ENCODE data around the gene GPR173.

DNA sequence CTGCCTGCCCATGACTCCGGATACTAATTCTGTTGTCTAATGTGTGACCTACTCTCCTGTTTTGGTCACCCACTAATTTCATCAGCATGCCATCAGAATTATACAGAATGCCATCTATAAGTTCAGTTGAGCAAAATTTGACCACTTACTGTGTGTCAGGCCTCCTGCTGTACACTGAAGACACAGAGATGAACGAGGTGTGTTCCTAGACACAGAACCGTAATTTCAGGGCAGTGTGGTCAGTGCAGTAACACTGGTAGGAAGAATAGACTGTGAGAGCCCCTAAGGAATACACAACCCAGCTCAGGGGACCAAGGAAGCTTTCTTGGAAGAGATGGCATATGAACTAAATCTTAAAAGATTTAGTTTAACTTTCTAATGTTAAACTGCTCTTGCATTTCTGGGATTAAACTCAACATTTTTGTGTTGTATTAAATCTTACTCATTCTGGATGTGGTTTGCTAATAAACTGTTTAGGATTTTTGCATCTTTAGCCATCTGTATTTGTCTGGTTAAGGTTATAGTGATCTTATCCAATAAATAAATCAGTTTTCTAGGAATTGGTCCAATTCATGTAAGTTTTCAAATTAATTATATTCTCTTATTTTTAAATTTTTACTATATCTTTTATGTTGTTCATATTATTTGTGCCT is 79.6 kb downstream of the GPR173 start:
- TF ChIP-seq, protein P1, sequence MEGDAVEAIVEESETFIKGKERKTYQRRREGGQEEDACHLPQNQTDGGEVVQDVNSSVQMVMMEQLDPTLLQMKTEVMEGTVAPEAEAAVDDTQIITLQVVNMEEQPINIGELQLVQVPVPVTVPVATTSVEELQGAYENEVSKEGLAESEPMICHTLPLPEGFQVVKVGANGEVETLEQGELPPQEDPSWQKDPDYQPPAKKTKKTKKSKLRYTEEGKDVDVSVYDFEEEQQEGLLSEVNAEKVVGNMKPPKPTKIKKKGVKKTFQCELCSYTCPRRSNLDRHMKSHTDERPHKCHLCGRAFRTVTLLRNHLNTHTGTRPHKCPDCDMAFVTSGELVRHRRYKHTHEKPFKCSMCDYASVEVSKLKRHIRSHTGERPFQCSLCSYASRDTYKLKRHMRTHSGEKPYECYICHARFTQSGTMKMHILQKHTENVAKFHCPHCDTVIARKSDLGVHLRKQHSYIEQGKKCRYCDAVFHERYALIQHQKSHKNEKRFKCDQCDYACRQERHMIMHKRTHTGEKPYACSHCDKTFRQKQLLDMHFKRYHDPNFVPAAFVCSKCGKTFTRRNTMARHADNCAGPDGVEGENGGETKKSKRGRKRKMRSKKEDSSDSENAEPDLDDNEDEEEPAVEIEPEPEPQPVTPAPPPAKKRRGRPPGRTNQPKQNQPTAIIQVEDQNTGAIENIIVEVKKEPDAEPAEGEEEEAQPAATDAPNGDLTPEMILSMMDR (conservative IDR thresholded peaks at IDR 0.05; ENCODE audit: low read depth in 2 of 2): no peak
- no peak for TF ChIP-seq EZH2 (IDR thresholded peaks at IDR 0.05; ENCODE audit: low read depth, unreplicated experiment)
- no peak for TF ChIP-seq POLR2AphosphoS5 (IDR thresholded peaks at IDR 0.05; ENCODE audit: low read depth)
- no peak for TF ChIP-seq CREB1 (CRISPR knock-in tag; IDR thresholded peaks at IDR 0.05; ENCODE audit: low read depth)
- TF ChIP-seq, protein P2, sequence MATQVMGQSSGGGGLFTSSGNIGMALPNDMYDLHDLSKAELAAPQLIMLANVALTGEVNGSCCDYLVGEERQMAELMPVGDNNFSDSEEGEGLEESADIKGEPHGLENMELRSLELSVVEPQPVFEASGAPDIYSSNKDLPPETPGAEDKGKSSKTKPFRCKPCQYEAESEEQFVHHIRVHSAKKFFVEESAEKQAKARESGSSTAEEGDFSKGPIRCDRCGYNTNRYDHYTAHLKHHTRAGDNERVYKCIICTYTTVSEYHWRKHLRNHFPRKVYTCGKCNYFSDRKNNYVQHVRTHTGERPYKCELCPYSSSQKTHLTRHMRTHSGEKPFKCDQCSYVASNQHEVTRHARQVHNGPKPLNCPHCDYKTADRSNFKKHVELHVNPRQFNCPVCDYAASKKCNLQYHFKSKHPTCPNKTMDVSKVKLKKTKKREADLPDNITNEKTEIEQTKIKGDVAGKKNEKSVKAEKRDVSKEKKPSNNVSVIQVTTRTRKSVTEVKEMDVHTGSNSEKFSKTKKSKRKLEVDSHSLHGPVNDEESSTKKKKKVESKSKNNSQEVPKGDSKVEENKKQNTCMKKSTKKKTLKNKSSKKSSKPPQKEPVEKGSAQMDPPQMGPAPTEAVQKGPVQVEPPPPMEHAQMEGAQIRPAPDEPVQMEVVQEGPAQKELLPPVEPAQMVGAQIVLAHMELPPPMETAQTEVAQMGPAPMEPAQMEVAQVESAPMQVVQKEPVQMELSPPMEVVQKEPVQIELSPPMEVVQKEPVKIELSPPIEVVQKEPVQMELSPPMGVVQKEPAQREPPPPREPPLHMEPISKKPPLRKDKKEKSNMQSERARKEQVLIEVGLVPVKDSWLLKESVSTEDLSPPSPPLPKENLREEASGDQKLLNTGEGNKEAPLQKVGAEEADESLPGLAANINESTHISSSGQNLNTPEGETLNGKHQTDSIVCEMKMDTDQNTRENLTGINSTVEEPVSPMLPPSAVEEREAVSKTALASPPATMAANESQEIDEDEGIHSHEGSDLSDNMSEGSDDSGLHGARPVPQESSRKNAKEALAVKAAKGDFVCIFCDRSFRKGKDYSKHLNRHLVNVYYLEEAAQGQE (IDR thresholded peaks at IDR 0.05; ENCODE audit: unreplicated experiment): no peak
- TF ChIP-seq EZH2phosphoT487 (IDR thresholded peaks at IDR 0.05; ENCODE audit: unreplicated experiment): no peak
- TF ChIP-seq NANOG (IDR thresholded peaks at IDR 0.05; ENCODE audit: borderline replicate concordance): no peak
- no peak for TF ChIP-seq ZNF331 (CRISPR knock-in tag; IDR thresholded peaks at IDR 0.05; ENCODE audit: low read depth)
- TF ChIP-seq JUNB (IDR thresholded peaks at IDR 0.05; ENCODE audit: unreplicated experiment): no peak
- TF ChIP-seq, protein P3, sequence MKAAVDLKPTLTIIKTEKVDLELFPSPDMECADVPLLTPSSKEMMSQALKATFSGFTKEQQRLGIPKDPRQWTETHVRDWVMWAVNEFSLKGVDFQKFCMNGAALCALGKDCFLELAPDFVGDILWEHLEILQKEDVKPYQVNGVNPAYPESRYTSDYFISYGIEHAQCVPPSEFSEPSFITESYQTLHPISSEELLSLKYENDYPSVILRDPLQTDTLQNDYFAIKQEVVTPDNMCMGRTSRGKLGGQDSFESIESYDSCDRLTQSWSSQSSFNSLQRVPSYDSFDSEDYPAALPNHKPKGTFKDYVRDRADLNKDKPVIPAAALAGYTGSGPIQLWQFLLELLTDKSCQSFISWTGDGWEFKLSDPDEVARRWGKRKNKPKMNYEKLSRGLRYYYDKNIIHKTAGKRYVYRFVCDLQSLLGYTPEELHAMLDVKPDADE (IDR thresholded peaks at IDR 0.05): no peak
- no peak for TF ChIP-seq ZNF114 (CRISPR knock-in tag; IDR thresholded peaks at IDR 0.05)
- no peak for TF ChIP-seq STAT1 (IDR thresholded peaks at IDR 0.05; ENCODE audit: unreplicated experiment)
